ENCODE data around the gene KCNMB2.

DNA sequence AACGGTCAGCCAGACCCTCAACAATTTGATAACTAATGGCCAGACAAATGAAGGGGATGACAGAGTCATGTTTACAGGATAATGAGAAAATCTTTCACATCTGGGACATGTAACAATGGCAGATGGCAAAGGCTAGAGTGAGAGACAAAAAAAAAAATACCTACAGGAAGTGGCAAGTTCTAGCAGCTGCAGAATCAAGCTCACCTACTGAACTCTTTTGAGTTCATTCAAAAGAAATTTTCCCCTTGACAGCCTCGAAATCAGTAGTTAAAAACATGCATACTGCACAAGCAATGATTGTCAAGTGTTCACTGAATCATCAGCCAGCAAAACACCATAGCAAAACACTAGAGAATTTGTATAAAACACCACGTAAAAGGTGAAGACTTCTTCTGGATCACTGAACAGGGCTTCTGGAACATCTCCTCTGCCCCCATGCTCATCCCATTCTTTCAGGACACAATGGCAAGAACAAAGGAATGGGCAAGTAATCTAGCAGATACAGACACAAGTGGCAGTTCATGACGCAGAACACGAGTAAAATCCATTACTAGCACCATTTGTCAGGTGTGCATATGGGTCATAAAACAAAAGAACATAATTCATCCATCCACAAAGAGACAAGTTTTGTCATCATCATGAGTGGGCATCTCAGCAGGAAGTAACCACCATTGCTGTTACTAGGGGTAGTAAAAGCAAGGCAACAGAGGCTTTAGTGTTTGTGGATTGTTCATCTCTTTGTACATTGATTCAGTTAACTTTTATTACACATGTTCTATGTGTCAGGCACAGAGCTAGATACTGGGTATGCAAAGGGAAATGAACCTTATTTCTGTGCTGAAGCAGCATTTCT, 13.8 kb upstream of the KCNMB2 start:
- TF ChIP-seq, protein P1, sequence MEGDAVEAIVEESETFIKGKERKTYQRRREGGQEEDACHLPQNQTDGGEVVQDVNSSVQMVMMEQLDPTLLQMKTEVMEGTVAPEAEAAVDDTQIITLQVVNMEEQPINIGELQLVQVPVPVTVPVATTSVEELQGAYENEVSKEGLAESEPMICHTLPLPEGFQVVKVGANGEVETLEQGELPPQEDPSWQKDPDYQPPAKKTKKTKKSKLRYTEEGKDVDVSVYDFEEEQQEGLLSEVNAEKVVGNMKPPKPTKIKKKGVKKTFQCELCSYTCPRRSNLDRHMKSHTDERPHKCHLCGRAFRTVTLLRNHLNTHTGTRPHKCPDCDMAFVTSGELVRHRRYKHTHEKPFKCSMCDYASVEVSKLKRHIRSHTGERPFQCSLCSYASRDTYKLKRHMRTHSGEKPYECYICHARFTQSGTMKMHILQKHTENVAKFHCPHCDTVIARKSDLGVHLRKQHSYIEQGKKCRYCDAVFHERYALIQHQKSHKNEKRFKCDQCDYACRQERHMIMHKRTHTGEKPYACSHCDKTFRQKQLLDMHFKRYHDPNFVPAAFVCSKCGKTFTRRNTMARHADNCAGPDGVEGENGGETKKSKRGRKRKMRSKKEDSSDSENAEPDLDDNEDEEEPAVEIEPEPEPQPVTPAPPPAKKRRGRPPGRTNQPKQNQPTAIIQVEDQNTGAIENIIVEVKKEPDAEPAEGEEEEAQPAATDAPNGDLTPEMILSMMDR (IDR thresholded peaks at IDR 0.05; ENCODE audit: low read depth, low read length, poor library complexity, severe bottlenecking): no peak
- no peak for TF ChIP-seq EZH2phosphoT487 (IDR thresholded peaks at IDR 0.05; ENCODE audit: borderline replicate concordance, low read length)

All from DOHH2 (cell line).